HEK293 (cell line): ENCODE measurements around the gene C6orf120.

Source experiments
- CTCF ChIA-PET: fragments of 350-600 bp; formaldehyde crosslinking; extraction: SDS; loops from one replicate; lab custom pipeline; 2021; ENCODE audit warnings: antibody characterized with exemption; lab: Yijun Ruan, JAX
- POLR2A ChIA-PET: fragments of 300-600 bp; formaldehyde crosslinking; extraction: SDS; loops from one replicate; lab custom pipeline; 2020; ENCODE audit warnings: antibody characterized with exemption, inconsistent platforms; lab: Yijun Ruan, JAX
- H3K27ac ChIP-seq: fragments of 200-500 bp; sonication (Bioruptor generic); 2 replicates; pipeline ENCODE4 v1.5.1; 2014; ENCODE audit warnings: low read depth, low read length, control low read depth, inconsistent platforms; ENCODE audit errors: extremely low read depth
- H3K36me3 ChIP-seq, 2 experiments: fragments of 200-500 bp in 1 of 2; sonication (Bioruptor generic) in 1 of 2; 1 replicate in 1 of 2; 2 replicates in 1 of 2; pipeline ENCODE4 v1.5.1; 2014 to 2017; ENCODE audit warnings: inconsistent platforms in 2 of 2, low read length in 2 of 2; ENCODE audit not compliant: control insufficient read depth in 2 of 2, insufficient read depth in 1 of 2
- H3K4me1 ChIP-seq: fragments of 200-500 bp; sonication (Bioruptor generic); 2 replicates; pipeline ENCODE4 v1.5.1; 2014; ENCODE audit warnings: mild to moderate bottlenecking, low read length, inconsistent platforms; ENCODE audit not compliant: control insufficient read depth, insufficient read depth
- H3K4me3 ChIP-seq: 2 replicates; pipeline ENCODE4 v1.5.1; 2011; ENCODE audit warnings: low read depth, mild to moderate bottlenecking, control low read depth, low read length, moderate library complexity
- H3K9me3 ChIP-seq: fragments of 200-500 bp; sonication (Bioruptor generic); 2 replicates; pipeline ENCODE4 v1.5.1; 2014; ENCODE audit warnings: low read depth, low read length, inconsistent platforms; ENCODE audit not compliant: control insufficient read depth, insufficient read depth
- ATF2 ChIP-seq: fragments of 450-650 bp; formaldehyde crosslinking; IDR thresholded peaks from 2 replicates; pipeline ENCODE4 v1.5.1; 2016; ENCODE audit warnings: missing biosample characterization, missing genetic modification characterization, low read depth
- GLIS1 ChIP-seq: fragments of 450-650 bp; formaldehyde crosslinking; IDR thresholded peaks from 2 replicates; pipeline ENCODE4 v1.5.1; 2016; ENCODE audit warnings: missing biosample characterization, missing genetic modification characterization
- PRDM4 ChIP-seq: fragments of 450-650 bp; formaldehyde crosslinking; IDR thresholded peaks from 2 replicates; pipeline ENCODE4 v1.5.1; 2017; ENCODE audit warnings: missing biosample characterization, missing genetic modification characterization
- SCRT1 ChIP-seq: fragments of 450-650 bp; formaldehyde crosslinking; IDR thresholded peaks from 2 replicates; pipeline ENCODE4 v1.5.1; 2016; ENCODE audit warnings: missing biosample characterization, missing genetic modification characterization, borderline replicate concordance
- ZBTB44 ChIP-seq: fragments of 450-650 bp; IDR thresholded peaks from 2 replicates; pipeline ENCODE4 v1.5.1; 2018; ENCODE audit warnings: missing biosample characterization, mild to moderate bottlenecking, missing genetic modification characterization
- ZBTB6 ChIP-seq: fragments of 450-650 bp; formaldehyde crosslinking; IDR thresholded peaks from 2 replicates; pipeline ENCODE4 v1.5.1; 2017; ENCODE audit warnings: missing biosample characterization, missing genetic modification characterization
- ZNF10 ChIP-seq: fragments of 450-650 bp; formaldehyde crosslinking; IDR thresholded peaks from 2 replicates; pipeline ENCODE4 v1.5.1; 2017; ENCODE audit warnings: missing biosample characterization, missing genetic modification characterization
- ZNF132 ChIP-seq: fragments of 450-650 bp; formaldehyde crosslinking; IDR thresholded peaks from 2 replicates; pipeline ENCODE4 v1.5.1; 2017; ENCODE audit warnings: missing biosample characterization, missing genetic modification characterization, borderline replicate concordance
- ZNF157 ChIP-seq: fragments of 450-650 bp; formaldehyde crosslinking; IDR thresholded peaks from 2 replicates; pipeline ENCODE4 v1.5.1; 2016; ENCODE audit warnings: missing biosample characterization, missing genetic modification characterization
- ZNF19 ChIP-seq: fragments of 450-650 bp; formaldehyde crosslinking; IDR thresholded peaks from 2 replicates; pipeline ENCODE4; 2016; ENCODE audit warnings: missing biosample characterization, missing genetic modification characterization, low read depth
- ZNF341 ChIP-seq: fragments of 450-650 bp; formaldehyde crosslinking; IDR thresholded peaks from 2 replicates; pipeline ENCODE4; 2016; ENCODE audit warnings: low read depth, missing biosample characterization, missing genetic modification characterization
- ZNF626 ChIP-seq: fragments of 450-650 bp; sonication (Bioruptor Pico); formaldehyde crosslinking; IDR thresholded peaks from 2 replicates; pipeline ENCODE4 v1.5.1; 2018; ENCODE audit warnings: missing biosample characterization, missing genetic modification characterization, inconsistent platforms
- ZNF776 ChIP-seq: fragments of 450-650 bp; formaldehyde crosslinking; IDR thresholded peaks from 2 replicates; pipeline ENCODE4 v1.5.0; 2017; ENCODE audit warnings: missing biosample characterization, missing genetic modification characterization, borderline replicate concordance
- ZNF785 ChIP-seq: fragments of 450-650 bp; formaldehyde crosslinking; IDR thresholded peaks from 2 replicates; pipeline ENCODE4 v1.5.1; 2016; ENCODE audit warnings: missing biosample characterization, missing genetic modification characterization

The C6orf120 gene

GRCh38 chr6:169726049-169726400 is 24.1 kb downstream of the C6orf120 start:
- TF ChIP-seq ZNF785 (no peak), PRDM4 (tag by site-specific recombination) (peak; percentile 78; the same call in 1 of the 2 replicates), ZNF776 (no peak), ATF2 (tag by site-specific recombination) (no peak)
- Histone ChIP-seq H3K4me3 (no peak overlapping the region), H3K36me3 (no peaks in the 10 kb centered on the region), H3K9me3 (no peaks in the 10 kb centered on the region), H3K4me1 (no peaks in the 10 kb centered on the region), H3K27ac (no peak overlapping the region)
- ChIA-PET POLR2A (interaction anchor here (0.6 to 2.3 kb wide), 7 partner anchors 12 to 819 kb away, joined by 3 to 11 read pairs (median 5); partner anchors contain the start of genes C6orf120, DYNLT2, ERMARD and WDR27), CTCF (no interaction called here)

GRCh38 chr6:169726963-169727362 is 25.0 kb downstream of the C6orf120 start:
- Histone ChIP-seq H3K36me3 (no peaks in the 10 kb centered on the region), H3K27ac (no peak overlapping the region), H3K4me3 (no peak overlapping the region), H3K9me3 (no peaks in the 10 kb centered on the region), H3K4me1 (no peaks in the 10 kb centered on the region)
- peak; percentile 93 for TF ChIP-seq PRDM4 (tag by site-specific recombination)
- TF ChIP-seq ZNF19 (tag by site-specific recombination): no peak
- ChIA-PET CTCF (no interaction called here), POLR2A (interaction anchor here (1.0 kb wide), 1 partner anchor 25 kb away, joined by 3 read pairs; the partner anchor contains the start of genes DYNLT2 and ERMARD)

- POLR2A ChIA-PET: no interaction called here
- no peaks in the 10 kb centered on the region for H3K4me1 ChIP-seq
- H3K36me3 ChIP-seq: no peaks in the 10 kb centered on the region
- H3K27ac ChIP-seq: no peak overlapping the region
- no peak overlapping the region for H3K4me3 ChIP-seq
- CTCF ChIA-PET: no interaction called here
- H3K9me3 ChIP-seq: no peaks in the 10 kb centered on the region
- TF ChIP-seq ZNF132 (no peak), ZNF10 (tag by site-specific recombination) (no peak), ZNF626 (tag by site-specific recombination) (no peak), ZBTB6 (tag by site-specific recombination) (no peak), ZNF341 (tag by site-specific recombination) (no peak), GLIS1 (no peak), ZBTB44 (tag by site-specific recombination) (no peak), SCRT1 (no peak), ZNF157 (tag by site-specific recombination) (no peak)
Observed at GRCh38 chr6:169729961-169730360, 28.0 kb downstream of the C6orf120 start.
